Mesothelial cell of epicardium (in vitro differentiated cells): ENCODE results near the gene LRRC1. TPM values are rescaled to one million over a fixed set of nuclear protein-coding genes. Genes with fewer than 3 reads are reported as not detected.

Source experiments
- DNase-seq, 2 experiments: peaks; one replicate each; pipeline ENCODE4 v3.0.0; 2021; ENCODE audit warnings: low spot score in 2 of 2; ENCODE audit not compliant: unreplicated experiment in 2 of 2
- H3K27ac Mint-ChIP-seq: 2 replicates; pipeline ENCODE4 v1.8.0; 2021; ENCODE audit warnings: mixed read lengths
- H3K27me3 Mint-ChIP-seq: 2 replicates; pipeline ENCODE4 v1.8.0; 2021; ENCODE audit warnings: low read depth, mixed read lengths
- H3K36me3 Mint-ChIP-seq: 2 replicates; pipeline ENCODE4 v1.8.0; 2021; ENCODE audit warnings: mixed read lengths
- H3K4me1 Mint-ChIP-seq: 2 replicates; pipeline ENCODE4 v1.8.0; 2021; ENCODE audit warnings: mixed read lengths
- H3K4me3 Mint-ChIP-seq: 2 replicates; pipeline ENCODE4 v1.8.0; 2021; ENCODE audit warnings: mild to moderate bottlenecking, moderate library complexity, mixed read lengths
- H3K9me3 Mint-ChIP-seq: 2 replicates; pipeline ENCODE4 v1.8.0; 2021; ENCODE audit warnings: mixed read lengths
- CTCF ChIP-seq: fragments of 200-600 bp; sonication (generic); IDR thresholded peaks from one replicate; pipeline ENCODE4 v1.5.0; 2021; ENCODE audit warnings: antibody characterized with exemption; ENCODE audit not compliant: unreplicated experiment
- total RNA-seq: library from RNA; stranded (reverse); gene quantifications from 3 replicates; pipeline ENCODE4 v1.2.1, GENCODE V29; 2021

The LRRC1 gene
- total RNA-seq, 1 donor from 2014 or later, result 30.4 TPM

- H3K4me3 Mint-ChIP-seq, result no peak overlapping the region
- TF ChIP-seq CTCF, result no peak
- no peaks in the 10 kb centered on the region for H3K27me3 Mint-ChIP-seq
- DNase-seq, result no peak
- H3K4me1 Mint-ChIP-seq, result peaks cover 10% of the 10 kb centered on the region
- peaks cover 31% of the 10 kb centered on the region for H3K36me3 Mint-ChIP-seq
- H3K27ac Mint-ChIP-seq, result no peak overlapping the region
- H3K9me3 Mint-ChIP-seq, result peaks cover 21% of the 10 kb centered on the region
Measured at GRCh38 chr6:53766930-53767329, 27.9 kb upstream of the LRRC1 start.

GRCh38 chr6:53767941-53768340, 26.9 kb upstream of the LRRC1 start:
- peaks cover 17% of the 10 kb centered on the region for H3K9me3 Mint-ChIP-seq
- H3K4me3 Mint-ChIP-seq, result no peak overlapping the region
- TF ChIP-seq CTCF, result no peak
- H3K36me3 Mint-ChIP-seq, result peaks cover 33% of the 10 kb centered on the region
- H3K27ac Mint-ChIP-seq, result no peak overlapping the region
- peaks cover 10% of the 10 kb centered on the region for H3K4me1 Mint-ChIP-seq
- H3K27me3 Mint-ChIP-seq, result no peaks in the 10 kb centered on the region
- no peak for DNase-seq

GRCh38 chr6:53768636-53769035, 26.2 kb upstream of the LRRC1 start:
- Mint-ChIP-seq H3K27me3 (no peaks in the 10 kb centered on the region), H3K27ac (no peak overlapping the region), H3K36me3 (peaks cover 30% of the 10 kb centered on the region), H3K9me3 (peaks cover 11% of the 10 kb centered on the region), H3K4me1 (peaks cover 10% of the 10 kb centered on the region), H3K4me3 (no peak overlapping the region)
- DNase-seq, result no peak
- no peak for TF ChIP-seq CTCF

- Mint-ChIP-seq H3K27me3 (no peaks in the 10 kb centered on the region), H3K9me3 (peaks cover 16% of the 10 kb centered on the region), H3K27ac (no peak overlapping the region), H3K36me3 (peaks cover 33% of the 10 kb centered on the region), H3K4me3 (no peak overlapping the region), H3K4me1 (peaks cover 10% of the 10 kb centered on the region)
- TF ChIP-seq CTCF, result no peak
- DNase-seq, result no peak
Measured at GRCh38 chr6:53770780-53771249, 24.0 kb upstream of the LRRC1 start.

- no peak overlapping the region for H3K27ac Mint-ChIP-seq
Measured at GRCh38 chr6:53771785-53772624, 22.8 kb upstream of the LRRC1 start.

More at GRCh38 chr6:53771785-53772624, 22.8 kb upstream of the LRRC1 start:
- DNase-seq, result no peak
- TF ChIP-seq CTCF, result no peak
- Mint-ChIP-seq H3K27me3 (no peaks in the 10 kb centered on the region), H3K4me1 (peaks cover 10% of the 10 kb centered on the region), H3K36me3 (peaks cover 35% of the 10 kb centered on the region), H3K9me3 (peaks cover 22% of the 10 kb centered on the region), H3K4me3 (no peak overlapping the region)
